IPS DF 4.7 (cell line): Measurements from ENCODE around the gene TAS1R1.
"Not testable (repeated sequence)": the region's sequence is repeated elsewhere in the genome, so short reads cannot be mapped to it uniquely, and the experiment has no call there.

Source experiments
- DNase-seq: peaks from one replicate; pipeline ENCODE4 v3.0.0-alpha.2; 2013; ENCODE audit warnings: low spot score; ENCODE audit errors: extremely low read depth

The TAS1R1 gene

GRCh38 chr1:6588128-6588892 is 33.2 kb downstream of the TAS1R1 start:
- no peak for DNase-seq

GRCh38 chr1:6588893-6589520 is 33.9 kb downstream of the TAS1R1 start:
- DNase-seq, result no peak

- no peak for DNase-seq
Measured at GRCh38 chr1:6590046-6590445, 34.9 kb downstream of the TAS1R1 start.

- DNase-seq, result no peak
Measured at GRCh38 chr1:6591222-6591621, 36.1 kb downstream of the TAS1R1 start.

GRCh38 chr1:6591644-6592043 is 36.5 kb downstream of the TAS1R1 start:
- DNase-seq, result no peak

GRCh38 chr1:6592441-6592840 is 37.3 kb downstream of the TAS1R1 start:
- no peak for DNase-seq

GRCh38 chr1:6592865-6593593 is 37.9 kb downstream of the TAS1R1 start:
- DNase-seq, result no peak

GRCh38 chr1:6593810-6594209 is 38.7 kb downstream of the TAS1R1 start:
- no peak for DNase-seq

- no peak for DNase-seq
Measured at GRCh38 chr1:6594977-6595740, 40.1 kb downstream of the TAS1R1 start.

- DNase-seq, result no peak
Measured at GRCh38 chr1:6596351-6596750, 41.2 kb downstream of the TAS1R1 start.

GRCh38 chr1:6596886-6597776 is 42.0 kb downstream of the TAS1R1 start:
- no peak for DNase-seq

- no peak for DNase-seq
Measured at GRCh38 chr1:6597777-6598131, 42.6 kb downstream of the TAS1R1 start.

GRCh38 chr1:6599141-6599975 is 44.3 kb downstream of the TAS1R1 start:
- DNase-seq, result no peak

GRCh38 chr1:6599991-6600390 is 44.9 kb downstream of the TAS1R1 start:
- not testable (repeated sequence) for DNase-seq

- no peak for DNase-seq
Measured at GRCh38 chr1:6600410-6601048, 45.4 kb downstream of the TAS1R1 start.

GRCh38 chr1:6601049-6601922 is 46.2 kb downstream of the TAS1R1 start:
- no peak for DNase-seq

- DNase-seq, result no peak
Measured at GRCh38 chr1:6601923-6602668, 47.0 kb downstream of the TAS1R1 start.
